Measurements from ENCODE around the gene GASK1A. TPM values are rescaled to one million over a fixed set of nuclear protein-coding genes. Genes with fewer than 3 reads are reported as not detected.

Gene GASK1A
- total and polyA plus RNA-seq, 4 donors = 0.79 to 22.8 (median 4.6) TPM

DNA sequence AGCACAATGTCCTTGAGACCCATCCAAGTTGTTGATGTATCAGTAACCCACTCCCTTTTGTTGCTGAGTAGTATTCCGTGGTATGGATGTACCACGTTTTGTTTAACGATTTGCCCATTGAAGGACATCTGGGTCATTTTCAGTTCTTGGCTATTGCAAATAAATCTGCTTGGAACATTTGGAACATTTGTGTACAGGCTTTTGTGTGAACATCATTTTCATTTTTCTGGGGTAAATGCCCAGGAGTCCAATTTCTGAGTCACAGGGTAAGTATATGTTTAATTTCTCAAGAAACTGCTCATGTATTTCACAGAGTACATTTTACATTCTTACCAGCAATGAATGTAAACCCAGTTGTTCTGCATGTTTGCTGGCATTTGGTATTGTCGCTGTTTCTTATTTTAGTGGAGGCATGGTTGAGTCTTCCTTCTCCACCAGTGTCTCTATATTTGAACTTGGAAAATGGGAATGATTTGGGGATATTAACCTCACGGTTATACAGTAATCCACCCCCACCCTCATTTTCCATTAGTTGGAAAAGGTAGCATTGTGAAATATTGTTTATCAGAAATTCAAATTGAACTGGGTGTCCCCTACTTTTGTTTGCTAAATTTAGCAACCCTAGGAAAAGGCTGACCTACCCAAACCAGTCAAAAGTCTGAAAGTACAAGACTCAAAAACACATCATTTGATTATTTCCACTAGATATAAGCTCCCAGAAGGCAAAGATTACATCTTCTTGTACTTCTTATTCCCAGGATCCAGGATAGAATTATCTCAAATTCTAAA, 96.0 kb downstream of the GASK1A start:
- Histone ChIP-seq H3K27ac (ENCODE audit: low read depth in 1 of 2, low read length in 2 of 2) (peak overlapping the region; percentile 85 to 95), H3K9ac (ENCODE audit: low read depth in 1 of 2, low read length in 2 of 2) (no peak overlapping the region), H3K4me3 (ENCODE audit: low read depth in 1 of 3, low read length in 3 of 3) (peak overlapping the region in 1 of 3 donors; percentile 22), H3K27me3 (ENCODE audit: control insufficient read depth in 4 of 4, insufficient read depth in 4 of 4, low read length in 3 of 4) (no peaks in the 10 kb centered on the region), H3K36me3 (ENCODE audit: control insufficient read depth in 4 of 4, insufficient read depth in 3 of 4, low read depth in 1 of 4, low read length in 3 of 4) (peaks cover 0 to 7% (median 3%) of the 10 kb centered on the region in 4 donors), H3K9me3 (ENCODE audit: control insufficient read depth in 4 of 4, low read length in 3 of 4) (no peaks in the 10 kb centered on the region), H3K4me1 (ENCODE audit: control insufficient read depth in 4 of 4, insufficient read depth in 4 of 4, low read length in 3 of 4) (peaks cover 9 to 25% (median 19%) of the 10 kb centered on the region in 4 donors)
- WGBS = 56% methylated on average over 5 of the region's 5 CpGs
- TF ChIP-seq EGR1 (IDR thresholded peaks at IDR 0.05; ENCODE audit: low read depth in 2 of 2) (peak; percentile 40 to 78), FOXA2 (IDR thresholded peaks at IDR 0.05) (no peak), RAD21 (IDR thresholded peaks at IDR 0.05) (no peak), JUND (IDR thresholded peaks at IDR 0.05) (peak; percentile 54 to 59), HNF4A (conservative IDR thresholded peaks at IDR 0.05) (peak; percentile 87 to 90), FOXA1 (IDR thresholded peaks at IDR 0.05) (no peak), TAF1 (conservative IDR thresholded peaks at IDR 0.05) (peak; percentile 68), SP1 (IDR thresholded peaks at IDR 0.05) (peak; percentile 88), HNF4G (IDR thresholded peaks at IDR 0.05) (peak; percentile 45), NR2F2 (IDR thresholded peaks at IDR 0.05) (peak; percentile 43), GABPA (IDR thresholded peaks at IDR 0.05 in 1 of 2, conservative IDR thresholded peaks at IDR 0.05 in 1 of 2) (peak in 1 of 2 donors; percentile 25), YY1 (IDR thresholded peaks at IDR 0.05) (peak; percentile 16), RXRA (IDR thresholded peaks at IDR 0.05) (peak; percentile 82 to 92)
- TF ChIP-seq, protein P1, sequence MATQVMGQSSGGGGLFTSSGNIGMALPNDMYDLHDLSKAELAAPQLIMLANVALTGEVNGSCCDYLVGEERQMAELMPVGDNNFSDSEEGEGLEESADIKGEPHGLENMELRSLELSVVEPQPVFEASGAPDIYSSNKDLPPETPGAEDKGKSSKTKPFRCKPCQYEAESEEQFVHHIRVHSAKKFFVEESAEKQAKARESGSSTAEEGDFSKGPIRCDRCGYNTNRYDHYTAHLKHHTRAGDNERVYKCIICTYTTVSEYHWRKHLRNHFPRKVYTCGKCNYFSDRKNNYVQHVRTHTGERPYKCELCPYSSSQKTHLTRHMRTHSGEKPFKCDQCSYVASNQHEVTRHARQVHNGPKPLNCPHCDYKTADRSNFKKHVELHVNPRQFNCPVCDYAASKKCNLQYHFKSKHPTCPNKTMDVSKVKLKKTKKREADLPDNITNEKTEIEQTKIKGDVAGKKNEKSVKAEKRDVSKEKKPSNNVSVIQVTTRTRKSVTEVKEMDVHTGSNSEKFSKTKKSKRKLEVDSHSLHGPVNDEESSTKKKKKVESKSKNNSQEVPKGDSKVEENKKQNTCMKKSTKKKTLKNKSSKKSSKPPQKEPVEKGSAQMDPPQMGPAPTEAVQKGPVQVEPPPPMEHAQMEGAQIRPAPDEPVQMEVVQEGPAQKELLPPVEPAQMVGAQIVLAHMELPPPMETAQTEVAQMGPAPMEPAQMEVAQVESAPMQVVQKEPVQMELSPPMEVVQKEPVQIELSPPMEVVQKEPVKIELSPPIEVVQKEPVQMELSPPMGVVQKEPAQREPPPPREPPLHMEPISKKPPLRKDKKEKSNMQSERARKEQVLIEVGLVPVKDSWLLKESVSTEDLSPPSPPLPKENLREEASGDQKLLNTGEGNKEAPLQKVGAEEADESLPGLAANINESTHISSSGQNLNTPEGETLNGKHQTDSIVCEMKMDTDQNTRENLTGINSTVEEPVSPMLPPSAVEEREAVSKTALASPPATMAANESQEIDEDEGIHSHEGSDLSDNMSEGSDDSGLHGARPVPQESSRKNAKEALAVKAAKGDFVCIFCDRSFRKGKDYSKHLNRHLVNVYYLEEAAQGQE (IDR thresholded peaks at IDR 0.05) = no peak
- TF ChIP-seq, protein P2, sequence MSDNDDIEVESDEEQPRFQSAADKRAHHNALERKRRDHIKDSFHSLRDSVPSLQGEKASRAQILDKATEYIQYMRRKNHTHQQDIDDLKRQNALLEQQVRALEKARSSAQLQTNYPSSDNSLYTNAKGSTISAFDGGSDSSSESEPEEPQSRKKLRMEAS (IDR thresholded peaks at IDR 0.05) = no peak
- TF ChIP-seq, protein P3, sequence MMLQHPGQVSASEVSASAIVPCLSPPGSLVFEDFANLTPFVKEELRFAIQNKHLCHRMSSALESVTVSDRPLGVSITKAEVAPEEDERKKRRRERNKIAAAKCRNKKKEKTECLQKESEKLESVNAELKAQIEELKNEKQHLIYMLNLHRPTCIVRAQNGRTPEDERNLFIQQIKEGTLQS (IDR thresholded peaks at IDR 0.05) = peak; percentile 67
- TF ChIP-seq, protein P4, sequence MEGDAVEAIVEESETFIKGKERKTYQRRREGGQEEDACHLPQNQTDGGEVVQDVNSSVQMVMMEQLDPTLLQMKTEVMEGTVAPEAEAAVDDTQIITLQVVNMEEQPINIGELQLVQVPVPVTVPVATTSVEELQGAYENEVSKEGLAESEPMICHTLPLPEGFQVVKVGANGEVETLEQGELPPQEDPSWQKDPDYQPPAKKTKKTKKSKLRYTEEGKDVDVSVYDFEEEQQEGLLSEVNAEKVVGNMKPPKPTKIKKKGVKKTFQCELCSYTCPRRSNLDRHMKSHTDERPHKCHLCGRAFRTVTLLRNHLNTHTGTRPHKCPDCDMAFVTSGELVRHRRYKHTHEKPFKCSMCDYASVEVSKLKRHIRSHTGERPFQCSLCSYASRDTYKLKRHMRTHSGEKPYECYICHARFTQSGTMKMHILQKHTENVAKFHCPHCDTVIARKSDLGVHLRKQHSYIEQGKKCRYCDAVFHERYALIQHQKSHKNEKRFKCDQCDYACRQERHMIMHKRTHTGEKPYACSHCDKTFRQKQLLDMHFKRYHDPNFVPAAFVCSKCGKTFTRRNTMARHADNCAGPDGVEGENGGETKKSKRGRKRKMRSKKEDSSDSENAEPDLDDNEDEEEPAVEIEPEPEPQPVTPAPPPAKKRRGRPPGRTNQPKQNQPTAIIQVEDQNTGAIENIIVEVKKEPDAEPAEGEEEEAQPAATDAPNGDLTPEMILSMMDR (IDR thresholded peaks at IDR 0.05; ENCODE audit: low read depth, low read length, missing input control) = no peak
- TF ChIP-seq, protein P5, sequence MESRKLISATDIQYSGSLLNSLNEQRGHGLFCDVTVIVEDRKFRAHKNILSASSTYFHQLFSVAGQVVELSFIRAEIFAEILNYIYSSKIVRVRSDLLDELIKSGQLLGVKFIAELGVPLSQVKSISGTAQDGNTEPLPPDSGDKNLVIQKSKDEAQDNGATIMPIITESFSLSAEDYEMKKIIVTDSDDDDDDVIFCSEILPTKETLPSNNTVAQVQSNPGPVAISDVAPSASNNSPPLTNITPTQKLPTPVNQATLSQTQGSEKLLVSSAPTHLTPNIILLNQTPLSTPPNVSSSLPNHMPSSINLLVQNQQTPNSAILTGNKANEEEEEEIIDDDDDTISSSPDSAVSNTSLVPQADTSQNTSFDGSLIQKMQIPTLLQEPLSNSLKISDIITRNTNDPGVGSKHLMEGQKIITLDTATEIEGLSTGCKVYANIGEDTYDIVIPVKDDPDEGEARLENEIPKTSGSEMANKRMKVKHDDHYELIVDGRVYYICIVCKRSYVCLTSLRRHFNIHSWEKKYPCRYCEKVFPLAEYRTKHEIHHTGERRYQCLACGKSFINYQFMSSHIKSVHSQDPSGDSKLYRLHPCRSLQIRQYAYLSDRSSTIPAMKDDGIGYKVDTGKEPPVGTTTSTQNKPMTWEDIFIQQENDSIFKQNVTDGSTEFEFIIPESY (IDR thresholded peaks at IDR 0.05) = no peak
- DNase-seq (ENCODE audit: low spot score) = no peak
